HS-27A (cell line): ENCODE data around the gene PGBD5.
A peak's percentile ranks its signal among the peaks of the same experiment; 100 is the strongest.

ENCODE experiments used
- DNase-seq: peaks from one replicate; pipeline ENCODE4 v3.0.0-alpha.2; 2012; ENCODE audit warnings: low read depth, missing footprints

PGBD5 gene

GRCh38 chr1:230278871-230279582 is 147.1 kb downstream of the PGBD5 start:
- no peak for DNase-seq

- DNase-seq: no peak
Observed at GRCh38 chr1:230278376-230278775, 147.8 kb downstream of the PGBD5 start.

GRCh38 chr1:230277201-230278025 is 148.7 kb downstream of the PGBD5 start:
- no peak for DNase-seq

DNA sequence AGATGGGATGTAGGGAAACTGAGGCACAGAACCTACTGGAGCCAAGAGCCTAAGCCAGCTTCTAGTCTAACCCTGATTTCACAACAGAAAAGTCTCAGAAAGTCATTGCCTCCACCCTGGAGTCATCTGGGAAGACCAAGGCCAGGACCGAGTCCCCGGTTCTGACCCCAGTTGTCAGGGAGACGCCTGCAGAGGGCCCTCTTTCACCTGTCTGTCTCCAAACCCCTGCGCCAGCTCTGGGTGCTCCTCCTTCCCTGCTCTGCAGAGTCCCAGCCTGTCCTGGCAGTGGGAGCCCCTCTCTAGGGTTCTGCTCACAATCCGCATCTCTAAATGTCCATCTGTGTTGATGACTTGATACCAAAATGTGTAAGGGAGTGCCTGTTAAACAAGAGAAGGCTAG is 149.7 kb downstream of the PGBD5 start:
- DNase-seq: no peak

DNA sequence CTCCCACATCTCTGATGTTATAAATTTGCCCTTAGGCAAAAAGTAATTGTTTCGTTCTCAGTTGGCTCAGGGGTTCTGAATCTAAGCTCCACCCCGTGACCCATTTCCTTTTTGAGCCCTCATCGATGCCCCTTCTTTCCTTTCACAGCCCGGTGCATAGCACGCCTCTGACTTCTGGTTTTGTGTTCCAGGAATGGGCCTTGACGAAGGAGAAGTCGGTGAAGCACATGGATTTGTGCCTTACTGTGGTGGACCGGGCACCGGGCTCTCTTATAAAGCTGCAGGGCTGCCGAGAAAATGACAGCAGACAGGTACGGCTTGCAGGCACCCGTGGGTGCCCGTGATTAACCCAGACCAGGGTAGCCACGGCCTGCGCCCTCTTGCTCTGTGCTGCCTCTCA is 151.9 kb downstream of the PGBD5 start:
- no peak for DNase-seq

DNA sequence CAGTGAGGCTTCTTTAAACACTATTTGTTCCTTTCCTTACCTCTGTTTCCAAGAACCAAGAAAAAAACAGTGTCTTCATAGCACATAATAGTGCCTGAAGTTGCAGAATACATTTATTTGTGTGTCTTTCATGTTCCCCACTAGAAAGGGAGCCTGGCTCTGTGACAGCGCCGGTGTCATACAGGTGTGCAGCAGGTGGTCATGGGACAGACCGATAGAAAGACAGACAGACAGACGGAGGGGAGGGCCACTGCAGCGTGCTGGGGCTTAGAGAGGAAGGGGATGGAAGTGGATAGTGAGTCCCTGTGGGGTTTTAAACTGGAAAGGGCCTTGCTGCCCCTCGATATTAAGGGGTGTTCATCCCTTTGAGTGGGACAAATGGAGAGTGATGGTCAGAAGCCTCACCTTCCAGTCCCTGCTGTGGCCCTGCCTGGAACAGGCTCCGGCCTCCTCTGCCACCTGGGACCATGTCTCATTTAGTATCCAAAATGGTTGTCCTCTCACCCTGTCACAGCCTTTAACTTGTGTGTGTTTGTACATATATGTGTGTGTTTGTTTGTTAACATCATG is 152.9 kb downstream of the PGBD5 start:
- DNase-seq: no peak

DNA sequence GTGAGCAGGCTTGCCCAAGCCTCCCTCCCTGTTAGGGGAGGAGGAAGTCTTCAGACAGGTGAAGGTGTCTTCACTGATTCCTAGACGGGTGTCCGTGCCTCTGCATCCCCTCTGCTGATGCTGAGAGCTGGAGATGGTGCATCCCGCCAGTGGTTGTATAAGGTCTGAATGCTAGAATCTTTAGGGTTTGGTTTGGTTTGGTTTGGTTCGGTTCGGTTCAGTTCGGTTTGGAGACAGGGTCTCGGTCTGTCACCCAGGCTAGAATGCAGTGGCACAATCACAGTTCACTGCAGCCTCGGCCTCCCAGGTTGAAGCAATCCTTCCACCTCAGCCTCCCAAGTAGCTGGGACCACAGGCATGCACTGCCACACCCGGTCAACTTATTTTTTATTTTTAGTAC is 153.6 kb downstream of the PGBD5 start:
- no peak for DNase-seq

- DNase-seq: no peak
Observed at GRCh38 chr1:230271300-230272035, 154.7 kb downstream of the PGBD5 start.

DNA sequence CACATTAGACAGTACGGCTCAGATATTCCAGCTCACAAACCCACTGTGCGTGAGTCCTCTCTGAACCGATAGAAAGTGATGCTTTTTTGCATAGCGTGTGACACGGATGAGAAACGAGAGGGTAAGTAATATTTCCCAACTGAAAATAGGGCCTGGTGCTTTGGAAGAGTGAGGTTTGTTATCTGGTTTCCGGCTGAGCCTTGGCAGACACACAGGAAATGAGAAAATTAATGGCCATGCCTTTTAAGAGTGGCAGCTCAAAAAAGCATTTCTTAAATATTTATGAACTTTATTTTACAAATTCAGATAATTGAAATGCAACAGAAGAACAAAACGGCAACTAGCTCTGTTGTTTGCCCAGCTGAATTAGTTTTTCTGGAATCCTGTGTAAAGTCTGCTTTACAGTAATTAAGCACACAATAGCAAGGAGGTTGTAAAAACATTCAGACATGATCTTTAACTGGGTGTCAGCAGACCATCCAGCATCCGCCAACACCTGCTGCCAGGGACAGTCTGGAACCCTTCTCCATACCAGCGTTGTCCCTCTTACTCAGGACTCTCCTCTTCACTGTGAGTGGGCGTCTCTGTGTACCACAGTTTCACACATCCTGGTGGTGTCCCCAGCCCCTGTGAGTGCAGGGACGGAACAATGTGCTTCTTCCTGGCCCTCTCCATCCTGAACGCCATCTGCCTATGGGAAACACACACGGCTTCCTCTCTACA is 155.4 kb downstream of the PGBD5 start:
- no peak for DNase-seq

GRCh38 chr1:230270185-230270558 is 156.0 kb downstream of the PGBD5 start:
- DNase-seq: no peak

DNA sequence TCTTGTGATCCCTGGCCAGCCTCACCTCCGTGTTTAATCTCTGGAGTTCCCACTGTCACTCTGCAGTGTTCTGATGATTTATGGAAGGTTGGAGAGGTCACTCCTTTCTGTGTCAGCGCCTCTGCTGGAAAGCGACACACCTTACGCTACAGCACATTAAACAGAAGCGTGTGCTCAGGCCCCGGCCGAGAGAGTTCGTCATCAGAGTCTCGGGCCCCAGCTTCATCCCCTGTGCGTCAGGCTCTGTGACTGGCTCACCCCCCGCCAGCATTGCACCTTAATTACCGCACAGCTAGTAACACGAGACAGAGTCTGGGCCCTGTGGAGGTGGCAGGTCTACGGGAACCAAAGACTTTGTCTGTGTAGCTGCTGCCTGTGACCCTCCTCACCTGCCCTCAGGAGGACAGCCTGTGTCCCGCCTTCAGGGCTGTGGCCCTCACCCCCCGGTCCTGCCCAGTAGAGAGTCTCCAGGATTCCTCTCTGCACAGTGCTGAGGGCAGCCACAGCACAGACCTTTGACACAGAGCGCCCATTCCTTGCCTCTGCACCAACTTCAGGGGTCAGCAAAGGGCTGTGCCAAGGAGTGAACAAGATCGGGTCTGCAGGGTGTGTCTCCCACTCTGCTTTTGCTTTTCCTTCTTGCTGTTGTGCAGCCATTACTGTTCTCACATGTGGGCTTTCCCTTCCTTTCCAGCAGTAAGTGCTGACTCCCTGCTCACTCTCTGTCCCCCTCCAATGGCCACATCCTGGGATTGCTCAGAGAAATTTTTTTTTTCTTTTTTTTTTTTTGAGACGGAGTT is 157.6 kb downstream of the PGBD5 start:
- DNase-seq: peak; percentile 8

GRCh38 chr1:230267338-230268065 is 158.6 kb downstream of the PGBD5 start:
- no peak for DNase-seq

GRCh38 chr1:230266456-230266855 is 159.7 kb downstream of the PGBD5 start:
- no peak for DNase-seq

DNA sequence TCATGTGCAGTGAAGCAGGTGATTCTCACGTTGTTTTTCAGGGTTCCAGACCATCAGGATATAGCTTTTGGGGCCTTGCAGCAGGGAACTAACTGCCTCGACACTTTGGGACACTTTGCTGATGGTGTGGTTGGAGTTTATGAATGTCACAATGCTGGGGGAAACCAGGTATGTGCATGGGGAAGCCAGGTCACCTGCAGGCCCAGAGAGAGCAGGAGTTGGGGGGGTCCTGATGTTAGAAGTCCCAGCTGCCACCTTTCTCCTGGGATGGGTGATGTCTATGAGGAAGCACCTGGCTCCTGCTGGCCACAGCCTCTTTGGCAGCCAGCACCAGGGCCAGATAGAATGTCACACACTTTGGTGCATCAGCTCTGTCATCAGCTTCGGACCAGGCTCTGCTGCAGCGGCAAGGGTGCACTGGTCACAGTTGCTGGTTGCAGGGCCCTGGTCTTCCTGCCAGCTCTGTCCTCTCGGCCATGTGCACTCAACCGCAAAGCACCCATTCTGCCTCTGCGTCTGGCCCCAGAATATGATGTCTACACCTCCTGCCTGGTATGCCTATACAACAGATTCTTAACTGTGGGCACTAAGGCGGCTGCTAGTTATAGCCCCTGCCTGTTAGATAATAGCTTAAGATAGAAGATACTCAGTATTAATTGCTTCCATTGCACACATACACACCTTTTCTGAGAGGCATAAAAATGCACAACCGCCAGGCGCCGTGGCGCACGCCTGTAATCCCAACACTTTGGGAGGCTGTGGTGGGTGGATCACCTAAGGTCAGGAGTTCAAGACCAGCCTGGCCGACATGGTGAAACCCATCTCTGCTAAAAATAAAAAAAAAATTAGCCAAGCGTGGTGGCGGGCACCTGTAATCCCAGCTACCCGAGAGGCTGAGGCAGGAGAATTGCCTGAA is 160.7 kb downstream of the PGBD5 start:
- no peak for DNase-seq
